Smooth muscle cell (in vitro differentiated cells): Measurements from ENCODE around the gene RNF25. TPM values are rescaled to one million over a fixed set of nuclear protein-coding genes. Genes with fewer than 3 reads are reported as not detected.

ENCODE experiments used
- DNase-seq: peaks from one replicate; lab custom pipeline; 2025; ENCODE audit not compliant: unreplicated experiment; lab: John Stamatoyannopoulos, UW
- H2AFZ ChIP-seq: fragments of 200-600 bp; sonication (generic); 2 replicates; pipeline ENCODE4 v1.6.0; 2016; ENCODE audit warnings: antibody characterized with exemption, low read depth, mild to moderate bottlenecking
- H3F3A ChIP-seq: fragments of 200-600 bp; sonication (generic); 2 replicates; pipeline ENCODE4 v1.6.0; 2017; ENCODE audit warnings: antibody characterized with exemption, low read depth
- H3K27ac ChIP-seq: fragments of 200-600 bp; sonication (generic); 2 replicates; pipeline ENCODE4 v1.5.1; 2016; ENCODE audit warnings: low read depth, mild to moderate bottlenecking
- H3K27me3 ChIP-seq: fragments of 200-600 bp; sonication (generic); 2 replicates; pipeline ENCODE4 v1.6.1; 2016; ENCODE audit warnings: low read depth, mild to moderate bottlenecking
- H3K36me3 ChIP-seq: fragments of 200-600 bp; sonication (generic); 2 replicates; pipeline ENCODE4 v1.5.1; 2016; ENCODE audit warnings: low read depth
- H3K4me1 ChIP-seq: fragments of 200-600 bp; sonication (generic); 2 replicates; pipeline ENCODE4 v1.5.1; 2016; ENCODE audit warnings: low read depth
- H3K4me2 ChIP-seq: fragments of 200-600 bp; sonication (generic); 2 replicates; pipeline ENCODE4 v1.6.0; 2016; ENCODE audit warnings: mild to moderate bottlenecking
- H3K4me3 ChIP-seq: fragments of 200-600 bp; sonication (generic); 2 replicates; pipeline ENCODE4 v1.5.1; 2016; ENCODE audit warnings: mild to moderate bottlenecking
- H3K79me2 ChIP-seq: fragments of 200-600 bp; sonication (generic); 2 replicates; pipeline ENCODE4 v1.6.0; 2016; ENCODE audit warnings: low read depth, mild to moderate bottlenecking
- H3K9ac ChIP-seq: fragments of 200-600 bp; sonication (generic); 2 replicates; pipeline ENCODE4 v1.6.0; 2016; ENCODE audit warnings: low read depth
- H3K9me3 ChIP-seq: fragments of 200-600 bp; sonication (generic); replicated peaks from 2 replicates; pipeline ENCODE4 v1.5.1; 2016; ENCODE audit warnings: low read depth
- H4K20me1 ChIP-seq: fragments of 200-600 bp; sonication (generic); 2 replicates; pipeline ENCODE4 v1.6.0; 2016; ENCODE audit warnings: low read depth
- WGBS: methylation state at CpG from one replicate; pipeline ENCODE4 v1.1.7; 2016; ENCODE audit warnings: low lambda C conversion rate; 5-methylcytosine and 5-hydroxymethylcytosine counted together
- polyA plus RNA-seq: library from polyadenylated mRNA; unstranded; fragments of >200 nt; fragmentation: Nextera tagmentation; extraction: Ambion mirVana; gene quantifications from 2 replicates; pipeline ENCODE4 v1.2.1, GENCODE V29; 2016
- total RNA-seq: library from RNA; depleted of rRNA; stranded (reverse); fragments of >200 nt; gene quantifications from 2 replicates; pipeline ENCODE4 v1.2.3, GENCODE V29; 2014
- TF ChIP-seq, protein P1 (sequence below): fragments of 200-600 bp; sonication (generic); IDR thresholded peaks from 2 replicates; pipeline ENCODE4 v1.5.1; 2017; ENCODE audit warnings: borderline replicate concordance, mild to moderate bottlenecking, antibody characterized with exemption; ENCODE audit not compliant: insufficient read depth, poor library complexity, severe bottlenecking

The RNF25 gene
- total and polyA plus RNA-seq, 2 experiments from 2014 or later, result 33.5 to 43.1 TPM

DNA sequence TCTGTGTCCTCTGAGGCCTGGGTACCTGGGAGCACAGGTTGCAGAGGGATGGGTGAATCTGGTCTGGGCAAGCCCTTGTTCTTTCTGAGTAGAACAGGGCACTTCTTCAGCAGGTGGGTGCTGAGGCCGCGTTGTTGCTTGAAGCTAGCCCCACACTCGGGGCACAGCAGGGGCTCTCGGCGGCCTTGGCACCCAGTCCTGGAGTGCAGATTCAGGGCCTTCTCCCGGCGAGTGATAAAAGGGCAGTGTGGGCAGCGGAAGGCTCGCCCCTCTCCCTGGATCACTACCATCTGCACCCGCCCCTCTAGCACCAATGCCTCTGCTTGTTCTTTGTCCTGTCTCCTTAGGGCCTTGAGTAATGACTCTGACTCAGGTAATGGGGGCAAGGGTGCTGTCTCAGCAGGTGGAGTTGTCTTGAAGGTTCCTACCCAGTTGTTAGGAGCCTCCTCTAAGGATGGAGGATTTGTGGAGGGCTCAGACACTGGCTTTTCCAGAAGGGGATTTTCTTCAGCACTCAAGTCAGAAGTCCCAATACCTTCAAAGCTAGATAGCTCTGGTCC, 28.0 kb downstream of the RNF25 start:
- H4K20me1 ChIP-seq, result no peaks in the 10 kb centered on the region
- no peaks in the 10 kb centered on the region for H3K4me1 ChIP-seq
- WGBS, result 95% methylated on average over 10 of the region's 10 CpGs
- no peaks in the 10 kb centered on the region for H3K79me2 ChIP-seq
- no peak overlapping the region for H2AFZ ChIP-seq
- no peaks in the 10 kb centered on the region for H3F3A ChIP-seq
- no peaks in the 10 kb centered on the region for H3K27me3 ChIP-seq
- H3K27ac ChIP-seq, result no peak overlapping the region
- no peaks in the 10 kb centered on the region for H3K9me3 ChIP-seq
- H3K4me3 ChIP-seq, result no peak overlapping the region
- no peak overlapping the region for H3K9ac ChIP-seq
- TF ChIP-seq, protein P1, sequence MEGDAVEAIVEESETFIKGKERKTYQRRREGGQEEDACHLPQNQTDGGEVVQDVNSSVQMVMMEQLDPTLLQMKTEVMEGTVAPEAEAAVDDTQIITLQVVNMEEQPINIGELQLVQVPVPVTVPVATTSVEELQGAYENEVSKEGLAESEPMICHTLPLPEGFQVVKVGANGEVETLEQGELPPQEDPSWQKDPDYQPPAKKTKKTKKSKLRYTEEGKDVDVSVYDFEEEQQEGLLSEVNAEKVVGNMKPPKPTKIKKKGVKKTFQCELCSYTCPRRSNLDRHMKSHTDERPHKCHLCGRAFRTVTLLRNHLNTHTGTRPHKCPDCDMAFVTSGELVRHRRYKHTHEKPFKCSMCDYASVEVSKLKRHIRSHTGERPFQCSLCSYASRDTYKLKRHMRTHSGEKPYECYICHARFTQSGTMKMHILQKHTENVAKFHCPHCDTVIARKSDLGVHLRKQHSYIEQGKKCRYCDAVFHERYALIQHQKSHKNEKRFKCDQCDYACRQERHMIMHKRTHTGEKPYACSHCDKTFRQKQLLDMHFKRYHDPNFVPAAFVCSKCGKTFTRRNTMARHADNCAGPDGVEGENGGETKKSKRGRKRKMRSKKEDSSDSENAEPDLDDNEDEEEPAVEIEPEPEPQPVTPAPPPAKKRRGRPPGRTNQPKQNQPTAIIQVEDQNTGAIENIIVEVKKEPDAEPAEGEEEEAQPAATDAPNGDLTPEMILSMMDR, result no peak
- DNase-seq, result no peak
- no peak overlapping the region for H3K4me2 ChIP-seq
- H3K36me3 ChIP-seq, result no peaks in the 10 kb centered on the region

DNA sequence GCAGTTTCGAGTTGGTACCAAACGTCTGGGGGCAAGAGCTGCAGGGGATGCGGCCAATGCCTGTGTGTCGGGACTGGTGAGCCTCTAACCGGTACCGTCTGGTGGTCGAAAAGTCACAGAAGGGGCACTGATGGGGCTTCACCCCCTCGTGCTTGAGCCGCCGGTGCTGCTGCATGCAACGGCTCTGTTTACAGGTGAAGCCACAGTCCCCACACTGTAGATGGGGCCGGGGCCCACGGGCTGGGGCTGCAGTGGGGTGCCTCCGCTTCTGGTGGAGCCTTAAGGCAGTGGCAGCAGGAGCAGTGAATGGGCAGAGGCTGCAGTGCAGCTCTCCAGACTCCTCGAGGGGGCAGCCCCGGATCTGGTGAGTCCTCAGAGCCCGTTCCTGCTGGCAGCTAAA, 29.0 kb downstream of the RNF25 start:
- Histone ChIP-seq H3K4me3 (no peak overlapping the region), H3K27me3 (no peaks in the 10 kb centered on the region), H3K27ac (no peak overlapping the region), H4K20me1 (no peaks in the 10 kb centered on the region), H3K4me2 (no peak overlapping the region), H3K9me3 (no peaks in the 10 kb centered on the region), H3K36me3 (no peaks in the 10 kb centered on the region), H3K79me2 (no peaks in the 10 kb centered on the region), H3K4me1 (no peaks in the 10 kb centered on the region), H2AFZ (no peak overlapping the region), H3F3A (no peaks in the 10 kb centered on the region), H3K9ac (no peak overlapping the region)
- WGBS, result 94% methylated on average over 17 of the region's 17 CpGs
- no peak for DNase-seq
- TF ChIP-seq, protein P1, result no peak

DNA sequence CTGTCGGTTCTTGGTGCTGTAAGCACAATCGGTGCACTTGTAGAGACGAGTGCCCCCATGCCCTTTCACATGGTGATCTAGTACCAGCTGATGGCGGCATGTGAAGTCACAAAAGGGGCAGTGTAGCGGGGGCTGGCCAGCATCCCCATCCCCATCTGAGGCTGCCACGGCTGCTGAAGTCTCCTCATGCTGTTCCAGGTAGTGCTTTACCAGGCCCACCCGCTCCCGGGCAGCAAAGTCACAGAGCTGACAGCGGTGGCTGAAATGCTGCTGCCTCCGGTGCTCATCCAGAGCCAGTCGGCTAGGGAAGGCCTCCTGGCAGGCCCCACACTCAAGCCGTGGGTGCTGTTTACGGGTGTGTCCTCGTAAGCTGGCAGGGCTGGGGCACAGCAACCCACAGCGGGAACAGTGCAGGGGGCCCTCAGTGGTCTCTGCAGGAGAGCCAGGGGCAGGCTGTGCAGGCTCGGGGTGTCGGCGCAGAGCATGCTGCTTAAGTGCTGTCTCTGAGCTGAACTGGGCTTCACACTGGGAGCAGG, 29.6 kb downstream of the RNF25 start:
- H3K27ac ChIP-seq, result no peak overlapping the region
- H3K79me2 ChIP-seq, result no peaks in the 10 kb centered on the region
- no peaks in the 10 kb centered on the region for H3K27me3 ChIP-seq
- H3K9me3 ChIP-seq, result no peaks in the 10 kb centered on the region
- H3F3A ChIP-seq, result no peaks in the 10 kb centered on the region
- no peak overlapping the region for H3K4me3 ChIP-seq
- no peak overlapping the region for H2AFZ ChIP-seq
- H3K36me3 ChIP-seq, result no peaks in the 10 kb centered on the region
- 97% methylated on average over 18 of the region's 18 CpGs for WGBS
- H3K4me1 ChIP-seq, result no peaks in the 10 kb centered on the region
- DNase-seq, result no peak
- TF ChIP-seq, protein P1, result no peak
- H4K20me1 ChIP-seq, result no peaks in the 10 kb centered on the region
- H3K4me2 ChIP-seq, result no peak overlapping the region
- H3K9ac ChIP-seq, result no peak overlapping the region

DNA sequence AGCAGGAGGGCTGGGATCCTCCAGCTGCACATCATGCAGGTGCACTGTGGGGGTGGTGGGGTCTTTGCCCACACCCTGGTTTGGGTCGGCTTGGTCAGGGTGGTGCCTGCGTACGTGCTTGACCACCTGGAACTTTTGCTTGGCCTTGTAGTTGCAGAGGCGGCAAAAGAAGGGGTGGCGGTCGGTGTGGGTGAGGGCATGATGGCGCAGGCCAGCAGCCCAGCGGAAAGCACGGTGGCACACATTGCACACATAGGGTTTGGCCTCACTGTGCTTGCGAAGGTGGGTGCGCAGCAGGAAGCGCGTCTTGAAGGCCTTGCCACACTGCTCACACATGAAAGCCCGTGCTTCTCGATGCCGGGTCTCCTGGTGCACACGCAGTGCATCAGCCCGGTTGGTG, 33.4 kb downstream of the RNF25 start:
- TF ChIP-seq, protein P1, result no peak
- no peak overlapping the region for H3K27ac ChIP-seq
- 98% methylated on average over 17 of the region's 18 CpGs for WGBS
- H3K9ac ChIP-seq, result no peak overlapping the region
- H3K4me2 ChIP-seq, result no peak overlapping the region
- H3K4me1 ChIP-seq, result no peaks in the 10 kb centered on the region
- no peak overlapping the region for H2AFZ ChIP-seq
- DNase-seq, result no peak
- H3K4me3 ChIP-seq, result no peak overlapping the region
- H4K20me1 ChIP-seq, result no peaks in the 10 kb centered on the region
- no peaks in the 10 kb centered on the region for H3K27me3 ChIP-seq
- H3K36me3 ChIP-seq, result peaks cover 5% of the 10 kb centered on the region
- H3K9me3 ChIP-seq, result no peaks in the 10 kb centered on the region
- H3K79me2 ChIP-seq, result no peaks in the 10 kb centered on the region
- no peaks in the 10 kb centered on the region for H3F3A ChIP-seq
